ENCODE measurements around the gene ICA1.

GRCh38 chr7:8125680-8126444 is 136.1 kb downstream of the ICA1 start:
- TF ChIP-seq POLR2A (IDR thresholded peaks at IDR 0.05) (no peak), CTCF (IDR thresholded peaks at IDR 0.05) (no peak)
